Glomerular visceral epithelial cell (primary cell): Measurements from ENCODE around the gene EP400.
"Not testable (repeated sequence)": the region's sequence is repeated elsewhere in the genome, so short reads cannot be mapped to it uniquely, and the experiment has no call there.

ENCODE experiments used
- DNase-seq: peaks from one replicate; pipeline ENCODE4 v3.0.0-alpha.2; 2016; ENCODE audit errors: extremely low spot score

EP400 gene

DNA sequence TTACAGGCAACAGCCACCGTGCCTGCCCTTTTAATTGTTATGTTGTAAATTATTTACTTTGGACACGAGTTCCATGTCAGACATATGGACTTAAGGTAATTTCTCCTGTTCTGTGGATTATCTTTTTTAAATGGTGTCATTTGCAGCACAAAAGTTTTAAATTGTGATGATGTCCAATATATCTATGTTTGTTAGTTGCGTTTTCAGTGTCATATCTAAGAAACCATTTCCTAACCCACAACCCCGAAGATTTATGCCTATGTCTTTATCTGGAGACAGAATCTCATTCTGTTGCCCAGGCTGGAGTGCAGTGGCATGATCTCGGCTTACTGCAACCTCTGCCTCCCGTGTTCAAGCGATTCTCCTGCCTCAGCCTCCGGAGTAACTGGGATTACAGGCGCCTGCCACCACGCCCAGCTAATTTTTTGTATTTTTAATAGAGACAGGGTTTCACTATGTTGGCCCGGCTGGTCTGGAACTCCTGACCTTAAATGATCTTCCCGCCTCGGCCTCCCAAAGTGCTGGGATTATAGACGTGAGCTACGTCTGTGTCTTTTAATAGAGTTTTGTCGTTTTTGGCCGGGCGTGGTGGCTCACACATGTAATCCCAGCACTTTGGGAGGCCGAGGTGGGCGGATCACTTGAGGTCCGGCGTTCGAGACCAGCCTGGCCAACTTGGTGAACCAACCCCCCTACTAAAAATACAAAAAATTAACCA is 870 bp upstream of the EP400 start:
- DNase-seq, result not testable (repeated sequence)

DNA sequence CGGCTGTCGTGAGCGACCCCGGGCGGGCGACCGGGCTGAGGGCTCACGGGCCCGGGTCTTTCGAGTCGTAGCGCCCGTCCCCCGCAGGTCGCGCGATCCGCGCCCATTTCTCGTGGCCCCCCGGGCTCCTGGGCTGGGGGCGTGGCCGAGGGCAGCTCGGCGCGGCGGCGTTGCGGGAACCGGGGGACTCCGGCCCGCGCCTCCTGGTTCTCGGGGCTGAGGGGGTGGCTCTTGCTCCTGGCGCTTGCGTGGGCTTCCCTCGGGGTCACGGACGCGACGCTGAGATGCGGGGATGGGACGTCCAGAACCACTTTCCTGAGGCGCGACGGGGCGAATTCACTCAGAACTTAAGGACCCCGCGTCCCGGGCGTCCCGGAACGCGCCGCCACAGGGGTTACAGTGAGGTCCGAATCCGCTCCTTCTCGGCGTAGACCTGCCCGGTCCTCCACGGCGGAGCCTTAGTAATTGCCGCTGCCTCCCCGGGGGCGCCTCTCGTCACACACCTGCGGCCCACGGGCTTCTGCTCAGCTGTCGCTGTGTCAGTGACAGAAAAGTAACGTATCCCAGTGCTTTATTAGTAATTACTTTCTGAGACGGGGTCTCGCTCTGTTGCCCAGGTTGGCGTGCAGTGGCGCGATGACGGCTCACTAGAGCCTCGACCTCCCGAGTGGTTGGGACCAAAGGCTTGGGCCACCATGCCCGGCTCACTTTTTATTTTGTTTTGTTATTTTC is 606 bp downstream of the EP400 start:
- DNase-seq, result peak; percentile 16

DNA sequence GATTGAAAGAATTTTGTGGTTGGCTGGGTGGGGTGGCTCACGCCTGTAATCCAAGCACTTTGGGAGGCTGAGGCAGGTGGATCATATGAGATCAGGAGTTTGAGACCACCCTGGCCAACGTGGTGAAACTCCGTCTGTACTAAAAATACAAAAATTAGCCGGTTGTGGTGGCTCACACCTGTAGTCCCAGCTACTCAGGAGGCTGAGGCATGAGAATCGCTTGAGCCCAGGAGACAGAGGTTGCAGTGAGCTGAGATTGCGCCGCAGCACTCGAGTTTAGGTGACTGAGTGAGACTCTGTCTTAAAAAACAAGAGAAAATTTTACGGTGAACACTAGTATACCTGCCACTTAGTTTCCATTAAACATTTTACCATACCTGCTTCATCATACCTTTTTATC is 4.1 kb downstream of the EP400 start:
- DNase-seq, result not testable (repeated sequence)

DNA sequence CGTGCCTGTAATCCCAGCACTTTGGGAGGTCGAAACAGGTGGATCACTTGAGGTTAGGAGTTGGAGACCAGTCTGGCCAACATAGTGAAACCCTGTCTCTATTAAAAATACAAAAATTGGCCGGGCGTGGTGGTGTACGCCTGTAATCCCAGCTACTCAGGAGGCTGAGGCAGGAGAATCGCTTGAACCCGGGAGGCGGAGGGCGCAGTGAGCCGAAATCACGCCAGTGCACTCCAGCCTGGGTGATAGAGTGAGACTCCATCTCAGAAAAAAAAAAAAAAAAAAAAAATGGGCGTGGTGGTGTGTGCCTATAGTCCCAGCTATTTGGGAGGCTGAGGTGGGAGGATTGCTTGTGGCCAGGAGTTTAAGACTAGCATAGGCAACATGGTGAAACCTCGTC is 4.7 kb downstream of the EP400 start:
- DNase-seq, result not testable (repeated sequence)

DNA sequence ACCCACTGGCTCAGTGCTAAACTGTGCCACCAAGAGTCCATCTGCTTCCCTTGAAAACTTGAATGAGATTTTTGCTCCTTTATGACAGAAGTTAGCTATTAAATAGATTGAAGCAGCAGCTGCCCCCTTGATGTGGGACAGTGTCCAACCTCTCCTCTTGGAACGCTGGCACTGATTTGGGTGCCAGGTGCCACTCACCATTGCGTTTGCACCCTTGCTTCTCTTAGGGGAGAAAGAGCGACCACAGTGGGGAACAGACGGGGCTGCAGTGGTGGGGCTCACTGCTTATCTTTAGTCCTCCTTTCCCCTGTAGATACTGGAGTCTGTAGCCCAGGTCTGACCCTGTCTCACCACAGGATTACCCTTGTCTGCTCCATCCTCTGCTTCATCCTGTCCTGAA is 9.4 kb downstream of the EP400 start:
- DNase-seq, result no peak

DNA sequence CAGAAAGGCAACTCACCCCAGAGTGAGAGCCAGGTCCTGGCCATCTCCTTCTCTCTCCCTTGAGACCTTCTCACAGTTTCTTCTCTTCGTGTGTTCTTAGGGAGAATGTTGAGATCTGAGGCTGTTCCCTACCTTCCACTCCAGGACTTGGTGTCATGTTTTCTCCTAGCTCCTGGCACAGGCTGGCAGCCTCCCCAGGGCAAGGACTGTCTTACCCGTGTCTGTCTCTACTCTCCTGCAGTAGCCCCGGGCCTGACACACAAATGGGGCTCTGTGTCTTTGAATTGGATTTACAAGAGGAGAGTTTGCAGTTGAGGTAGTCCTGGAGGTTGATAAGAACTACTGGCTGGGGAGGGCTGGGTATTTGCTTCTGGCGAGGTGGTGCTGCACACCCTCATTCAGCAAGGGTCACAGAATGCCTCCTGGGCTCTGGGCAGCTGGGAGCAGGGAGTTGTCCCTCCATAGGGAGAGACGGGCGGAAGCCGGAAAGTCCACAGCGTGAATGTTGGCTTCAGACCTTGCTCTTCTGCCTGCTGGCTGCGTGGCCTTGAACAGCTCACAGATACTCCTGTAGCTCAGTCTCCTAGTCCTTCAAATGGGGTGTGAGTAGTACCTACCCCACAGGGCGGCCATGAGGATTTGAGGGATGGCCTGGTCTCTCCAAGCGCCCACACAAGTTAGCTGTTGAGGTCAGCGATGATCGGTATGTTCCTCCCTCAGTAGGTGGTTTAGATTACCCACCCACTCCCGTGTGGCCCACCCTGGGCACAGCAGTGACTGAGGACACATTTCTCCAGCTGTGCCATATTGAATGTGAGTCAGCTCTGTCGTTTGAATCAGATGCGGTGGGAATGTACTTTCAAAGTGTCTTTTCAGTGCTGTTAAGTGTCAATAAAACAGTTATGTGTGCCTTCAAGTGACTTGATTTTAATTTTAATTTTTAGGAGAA is 10.2 kb downstream of the EP400 start:
- DNase-seq, result no peak

DNA sequence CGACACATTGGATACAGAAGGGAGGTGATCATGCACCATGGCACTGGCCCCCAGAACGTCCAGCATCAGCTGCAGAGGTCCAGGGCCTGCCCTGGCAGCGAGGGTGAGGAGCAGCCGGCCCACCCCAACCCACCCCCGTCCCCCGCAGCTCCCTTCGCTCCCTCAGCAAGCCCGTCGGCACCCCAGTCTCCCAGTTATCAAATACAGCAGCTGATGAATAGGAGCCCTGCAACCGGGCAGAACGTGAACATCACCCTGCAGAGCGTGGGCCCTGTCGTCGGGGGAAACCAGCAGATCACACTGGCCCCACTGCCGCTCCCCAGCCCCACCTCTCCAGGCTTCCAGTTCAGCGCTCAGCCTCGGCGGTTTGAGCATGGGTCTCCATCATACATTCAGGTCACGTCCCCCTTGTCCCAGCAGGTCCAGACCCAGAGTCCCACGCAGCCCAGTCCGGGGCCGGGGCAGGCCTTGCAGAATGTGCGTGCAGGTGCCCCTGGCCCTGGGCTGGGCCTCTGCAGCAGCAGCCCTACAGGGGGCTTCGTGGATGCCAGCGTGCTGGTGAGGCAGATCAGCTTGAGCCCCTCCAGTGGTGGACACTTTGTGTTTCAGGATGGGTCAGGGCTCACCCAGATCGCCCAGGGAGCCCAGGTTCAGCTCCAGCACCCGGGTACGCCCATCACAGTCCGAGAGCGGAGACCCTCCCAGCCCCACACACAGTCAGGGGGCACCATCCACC is 11.0 kb downstream of the EP400 start:
- DNase-seq, result not testable (repeated sequence)

DNA sequence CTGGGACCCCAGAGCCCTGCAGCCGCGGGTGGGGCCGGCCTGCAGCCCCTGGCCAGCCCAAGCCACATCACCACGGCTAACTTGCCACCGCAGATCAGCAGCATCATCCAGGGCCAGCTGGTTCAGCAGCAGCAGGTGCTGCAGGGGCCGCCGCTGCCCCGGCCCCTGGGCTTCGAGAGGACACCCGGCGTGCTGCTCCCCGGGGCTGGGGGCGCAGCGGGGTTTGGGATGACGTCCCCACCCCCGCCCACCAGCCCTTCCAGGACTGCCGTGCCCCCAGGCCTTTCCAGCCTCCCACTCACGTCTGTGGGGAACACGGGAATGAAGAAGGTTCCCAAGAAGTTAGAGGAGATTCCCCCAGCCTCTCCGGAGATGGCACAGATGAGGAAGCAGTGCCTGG is 11.6 kb downstream of the EP400 start:
- not testable (repeated sequence) for DNase-seq

DNA sequence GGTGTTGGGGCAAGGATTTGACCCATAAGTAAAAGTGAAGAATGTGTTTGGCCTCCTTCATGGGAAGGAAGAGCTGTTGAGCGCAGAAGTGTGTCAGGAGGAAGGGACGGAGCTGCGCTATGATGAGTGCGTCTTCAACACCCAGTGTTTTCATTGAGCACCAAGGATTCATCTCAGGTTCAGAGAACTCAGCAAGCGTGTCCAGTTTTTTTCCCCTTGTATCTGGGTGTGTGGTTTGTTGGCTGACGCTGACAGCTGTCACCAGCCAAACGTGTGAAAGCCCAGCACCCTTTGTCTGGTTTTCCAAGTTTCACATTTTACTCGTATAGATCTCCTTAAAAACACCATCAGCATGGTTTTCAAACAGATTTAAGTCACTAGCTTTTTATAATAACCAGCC is 12.3 kb downstream of the EP400 start:
- no peak for DNase-seq

DNA sequence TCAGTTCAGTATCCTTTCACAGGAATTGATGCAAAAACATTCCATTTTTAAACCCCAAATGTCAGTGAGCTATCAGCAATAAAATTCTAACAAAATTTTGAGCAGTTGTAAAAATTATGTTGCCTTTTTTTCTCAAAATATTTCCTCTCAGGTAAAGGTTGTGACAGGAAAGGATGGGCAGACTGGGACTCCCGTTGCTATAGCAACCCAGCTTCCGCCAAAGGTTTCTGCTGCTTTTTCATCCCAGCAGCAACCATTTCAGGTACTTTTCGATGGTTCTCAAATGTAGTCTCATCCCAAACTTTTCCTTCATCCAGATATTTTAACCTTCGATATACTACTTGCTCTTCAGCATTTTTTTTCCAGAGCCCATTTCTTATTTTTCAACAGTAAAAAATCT is 13.6 kb downstream of the EP400 start:
- DNase-seq, result no peak

DNA sequence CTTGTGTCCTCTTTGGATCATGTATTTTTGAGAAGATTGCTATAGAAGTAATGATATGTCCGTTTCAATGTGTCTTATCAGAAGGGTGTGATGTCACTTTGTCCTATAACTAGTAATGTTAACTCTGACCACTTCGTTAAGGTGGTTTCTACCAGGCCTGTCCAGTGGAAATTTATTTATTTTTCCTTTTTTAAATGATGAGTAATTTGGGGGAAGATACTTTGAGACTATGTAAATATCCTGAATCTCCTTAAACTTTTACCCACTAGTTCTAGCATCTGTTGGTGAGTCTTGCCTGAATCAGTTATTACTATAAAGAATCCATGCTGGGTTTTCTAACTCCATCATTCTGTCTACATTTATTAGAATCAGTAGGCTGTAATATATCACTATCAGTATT is 15.3 kb downstream of the EP400 start:
- no peak for DNase-seq

DNA sequence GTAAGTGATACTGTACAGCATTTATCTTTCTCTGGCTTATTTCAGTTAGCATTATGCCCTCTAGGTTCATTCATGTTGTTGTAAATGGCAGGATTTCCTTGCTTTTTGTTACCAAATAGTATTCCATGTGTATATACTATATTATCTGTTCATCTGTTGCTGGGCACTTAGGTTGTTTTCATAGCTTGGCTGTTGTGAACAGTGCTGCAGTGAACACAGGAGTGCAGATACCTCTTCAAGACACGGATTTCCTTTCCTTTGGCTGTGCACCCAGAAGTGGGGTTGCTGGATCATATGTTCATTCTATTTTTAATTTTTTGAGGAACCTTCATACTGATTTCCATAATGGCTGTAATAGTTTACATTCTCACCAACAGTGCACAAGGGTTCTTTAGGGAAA is 21.5 kb downstream of the EP400 start:
- DNase-seq, result no peak

DNA sequence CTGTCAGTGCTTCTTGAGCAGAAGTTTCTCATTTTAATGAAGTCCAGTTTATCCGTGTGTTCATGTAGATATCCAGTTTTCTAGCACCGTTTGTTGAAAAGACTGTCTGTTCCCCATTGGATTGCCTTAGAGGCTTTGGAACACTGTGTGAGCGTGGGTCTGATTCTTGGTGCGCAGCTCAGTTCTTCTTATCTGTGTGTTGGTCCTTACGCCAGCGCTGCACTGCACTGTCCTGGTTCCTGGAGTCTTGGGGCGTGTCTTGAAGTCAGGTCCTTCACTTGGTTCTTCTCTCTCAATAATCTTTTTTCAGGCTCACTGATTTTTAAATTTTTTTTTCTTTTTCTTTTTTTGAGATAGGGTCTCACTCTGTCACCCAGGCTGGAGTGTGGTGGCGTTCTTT is 25.5 kb downstream of the EP400 start:
- DNase-seq, result no peak

DNA sequence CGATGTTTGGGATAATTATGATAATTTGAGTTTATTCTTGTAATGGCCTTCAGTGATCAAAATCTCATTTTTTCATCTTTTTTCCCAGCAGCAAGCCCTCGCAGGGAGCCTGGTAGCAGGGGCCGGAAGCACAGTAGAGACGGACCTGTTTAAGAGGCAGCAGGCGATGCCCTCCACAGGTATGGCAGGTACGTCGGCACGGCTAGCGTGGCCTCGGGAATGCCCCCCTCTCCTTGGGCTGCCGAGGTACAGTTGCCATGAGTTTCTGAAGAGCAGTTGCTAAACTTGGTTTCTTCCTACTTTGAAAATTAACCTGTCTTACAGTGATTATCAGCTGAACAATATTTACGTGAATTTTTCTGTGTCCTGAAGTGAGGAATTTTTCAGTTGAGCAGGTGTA is 29.9 kb downstream of the EP400 start:
- no peak for DNase-seq

DNA sequence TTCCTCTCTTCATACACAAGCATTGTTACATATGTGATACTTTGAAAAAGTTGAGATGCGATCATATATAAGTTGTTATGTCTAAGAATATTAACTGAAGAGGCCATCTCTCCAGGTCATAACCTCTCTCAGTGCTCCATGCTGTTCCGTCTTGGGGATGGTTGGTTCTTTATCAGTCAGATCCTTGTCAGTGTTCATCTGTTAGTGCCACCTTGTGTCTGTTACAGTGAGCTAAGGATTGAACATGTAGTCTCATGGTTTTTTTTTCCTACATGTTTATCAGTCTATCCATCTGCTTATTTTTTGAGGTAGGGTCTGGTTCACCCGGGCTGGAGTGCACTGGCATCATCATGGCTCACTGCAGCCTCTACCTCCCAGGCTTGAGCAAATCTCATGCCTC is 30.5 kb downstream of the EP400 start:
- DNase-seq, result no peak

DNA sequence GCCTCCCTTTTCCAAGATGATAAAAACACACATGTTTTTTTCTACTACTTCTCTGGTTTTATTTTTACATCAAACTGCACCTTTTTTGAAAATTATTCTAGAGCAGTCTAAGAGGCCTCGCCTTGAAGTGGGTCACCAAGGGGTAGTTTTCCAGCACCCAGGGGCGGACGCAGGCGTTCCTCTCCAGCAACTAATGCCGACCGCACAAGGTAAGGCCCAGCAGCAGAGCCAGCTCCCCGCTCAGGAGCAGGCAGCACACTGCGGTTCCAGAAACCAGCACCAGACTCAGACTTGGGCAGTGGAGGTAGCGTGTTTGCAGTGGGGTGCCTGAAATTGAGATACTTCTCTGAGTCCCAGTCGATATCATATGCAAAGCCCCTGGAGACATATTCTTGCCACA is 31.6 kb downstream of the EP400 start:
- no peak for DNase-seq

DNA sequence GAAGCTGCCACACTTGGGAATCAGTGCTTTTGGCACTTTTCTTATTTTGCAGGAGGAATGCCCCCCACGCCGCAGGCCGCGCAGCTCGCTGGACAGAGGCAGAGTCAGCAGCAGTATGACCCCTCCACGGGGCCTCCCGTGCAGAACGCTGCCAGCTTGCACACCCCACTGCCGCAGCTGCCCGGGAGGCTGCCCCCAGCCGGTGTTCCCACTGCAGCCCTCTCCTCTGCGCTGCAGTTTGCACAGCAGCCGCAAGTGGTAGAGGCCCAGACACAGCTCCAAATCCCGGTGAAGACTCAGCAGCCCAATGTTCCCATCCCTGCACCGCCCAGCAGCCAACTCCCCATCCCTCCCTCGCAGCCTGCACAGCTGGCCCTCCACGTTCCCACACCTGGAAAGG is 32.3 kb downstream of the EP400 start:
- no peak for DNase-seq

DNA sequence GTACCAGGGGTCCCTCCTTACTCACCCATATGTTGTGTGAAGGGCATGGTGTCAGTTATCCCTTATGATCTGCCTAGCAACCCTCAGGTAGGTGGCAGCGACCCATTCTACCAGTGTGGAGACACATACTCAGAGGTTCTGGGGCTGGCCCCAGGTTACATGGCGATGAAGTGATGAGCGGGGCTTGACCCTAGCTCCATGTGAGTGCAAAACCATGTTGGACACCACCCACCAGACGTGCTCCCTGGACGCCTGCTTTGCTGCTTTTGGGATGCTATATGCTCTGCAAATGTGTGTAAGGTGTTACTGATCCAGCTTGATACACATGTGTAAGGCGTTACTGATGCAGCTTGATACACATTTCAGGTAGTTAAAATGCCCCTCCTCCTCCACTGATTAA is 33.3 kb downstream of the EP400 start:
- no peak for DNase-seq

DNA sequence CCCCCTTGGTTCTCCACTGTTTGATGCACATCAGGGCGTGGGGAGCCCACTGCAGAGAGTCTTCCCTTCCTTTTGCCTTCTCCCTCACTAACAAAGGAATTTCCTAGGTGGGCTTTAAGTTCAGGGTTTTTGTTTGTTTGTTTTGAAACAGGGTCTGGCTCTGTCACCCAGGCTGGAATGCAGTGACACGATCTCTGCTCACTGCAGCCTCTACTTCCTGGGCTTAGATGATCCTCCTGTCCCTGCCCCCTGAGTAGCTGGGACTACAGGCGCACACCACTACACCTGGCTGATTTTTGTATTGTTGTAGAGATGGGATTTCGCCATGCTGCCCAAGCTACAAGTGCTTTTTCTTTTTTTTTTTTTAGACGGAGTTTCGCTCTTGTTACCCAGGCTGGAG is 33.8 kb downstream of the EP400 start:
- DNase-seq, result no peak

DNA sequence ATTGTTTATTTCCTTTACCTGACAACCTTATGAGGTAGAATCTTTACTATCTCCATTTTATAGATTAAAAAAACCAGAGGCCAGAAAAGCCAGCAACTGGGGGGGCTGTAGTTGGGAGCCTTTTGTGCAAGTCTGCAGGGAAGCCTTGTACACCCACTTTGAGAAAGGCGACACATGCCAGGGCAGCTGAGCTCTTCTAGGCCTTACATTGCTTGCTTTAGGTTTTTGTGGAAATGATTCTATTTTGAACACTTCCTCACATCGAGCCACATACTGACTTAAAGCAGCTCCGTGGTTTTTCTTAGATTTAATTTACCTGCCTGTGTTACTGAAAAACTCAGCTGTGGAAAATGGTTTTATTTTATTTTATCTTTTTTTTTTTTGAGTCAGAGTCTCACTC is 34.6 kb downstream of the EP400 start:
- DNase-seq, result no peak

DNA sequence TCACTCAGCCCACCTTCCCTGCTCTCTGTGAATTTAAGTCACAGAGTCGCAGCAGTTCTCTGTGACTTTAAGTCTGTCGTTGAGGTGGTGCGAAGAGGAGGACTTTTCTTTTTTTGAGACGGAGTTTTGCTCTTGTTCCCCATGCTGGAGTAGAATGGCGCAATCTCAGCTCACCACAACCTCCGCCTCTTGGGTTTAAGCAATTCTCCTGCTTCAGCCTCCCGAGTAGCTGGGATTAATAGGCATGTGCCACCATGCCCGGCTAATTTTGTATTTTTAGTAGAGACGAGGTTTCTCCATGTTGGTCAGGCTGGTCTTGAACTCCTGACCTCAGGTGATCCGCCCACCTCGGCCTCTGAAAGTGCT is 35.8 kb downstream of the EP400 start:
- not testable (repeated sequence) for DNase-seq

DNA sequence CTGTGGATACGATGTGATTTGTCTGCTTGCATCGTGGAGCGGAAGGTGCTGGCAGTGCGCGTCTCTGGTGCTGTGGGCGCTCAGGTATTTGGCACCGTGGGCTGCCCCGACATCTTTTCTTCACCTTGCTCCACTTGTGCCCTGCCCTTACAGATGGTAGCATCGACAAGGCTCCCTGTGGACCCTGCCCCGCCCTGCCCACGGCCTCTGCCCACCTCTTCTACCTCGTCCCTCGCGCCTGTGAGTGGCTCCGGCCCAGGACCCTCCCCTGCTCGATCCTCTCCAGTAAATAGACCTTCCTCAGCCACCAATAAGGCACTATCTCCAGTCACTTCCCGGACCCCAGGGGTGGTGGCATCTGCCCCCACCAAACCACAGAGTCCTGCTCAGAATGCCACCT is 36.6 kb downstream of the EP400 start:
- no peak for DNase-seq
